ENCODE data around the gene TEX2. TPM values are rescaled to one million over a fixed set of nuclear protein-coding genes. Genes with fewer than 3 reads are reported as not detected.
"Not testable (repeated sequence)": the region's sequence is repeated elsewhere in the genome, so short reads cannot be mapped to it uniquely, and the experiment has no call there.

Gene TEX2
- total and polyA plus RNA-seq, 2 donors: 18.6 to 20.3 TPM

GRCh38 chr17:64172510-64172909, 90.5 kb downstream of the TEX2 start:
- H3K4me1 ChIP-seq (ENCODE audit: insufficient read depth): no peaks in the 10 kb centered on the region
- no peak for DNase-seq (ENCODE audit: extremely low spot score)

GRCh38 chr17:64171041-64171440, 92.0 kb downstream of the TEX2 start:
- no peaks in the 10 kb centered on the region for H3K36me3 ChIP-seq (ENCODE audit: insufficient read depth)
- no peak overlapping the region for H3K27ac ChIP-seq (ENCODE audit: low read depth)
- DNase-seq (ENCODE audit: extremely low spot score): no peak
- no peak overlapping the region for H3K4me3 ChIP-seq (ENCODE audit: low read depth, low read length)
- no peaks in the 10 kb centered on the region for H3K4me1 ChIP-seq (ENCODE audit: insufficient read depth)
- 90% methylated on average over 8 of the region's 8 CpGs for WGBS

More at GRCh38 chr17:64172510-64172909, 90.5 kb downstream of the TEX2 start:
- WGBS: 66% methylated on average over 3 of the region's 3 CpGs
- Histone ChIP-seq H3K4me3 (ENCODE audit: low read depth, low read length) (no peak overlapping the region), H3K36me3 (ENCODE audit: insufficient read depth) (no peaks in the 10 kb centered on the region), H3K27ac (ENCODE audit: low read depth) (no peak overlapping the region)

- DNase-seq (ENCODE audit: extremely low spot score): no peak
- Histone ChIP-seq H3K4me3 (ENCODE audit: low read depth, low read length) (no peak overlapping the region), H3K36me3 (ENCODE audit: insufficient read depth) (no peaks in the 10 kb centered on the region), H3K4me1 (ENCODE audit: insufficient read depth) (no peaks in the 10 kb centered on the region), H3K27ac (ENCODE audit: low read depth) (no peak overlapping the region)
- 98% methylated on average over 4 of the region's 4 CpGs for WGBS
Observed at GRCh38 chr17:64170286-64170685, 92.8 kb downstream of the TEX2 start.

GRCh38 chr17:64167666-64168065, 95.4 kb downstream of the TEX2 start:
- H3K4me1 ChIP-seq (ENCODE audit: insufficient read depth); H3K36me3 ChIP-seq (ENCODE audit: insufficient read depth); H3K27ac ChIP-seq (ENCODE audit: low read depth); DNase-seq (ENCODE audit: extremely low spot score); H3K4me3 ChIP-seq (ENCODE audit: low read depth, low read length): not testable (repeated sequence)
- WGBS: 90% methylated on average over 3 of the region's 3 CpGs

- Histone ChIP-seq H3K27ac (ENCODE audit: low read depth) (no peak overlapping the region), H3K4me1 (ENCODE audit: insufficient read depth) (no peaks in the 10 kb centered on the region), H3K36me3 (ENCODE audit: insufficient read depth) (no peaks in the 10 kb centered on the region), H3K4me3 (ENCODE audit: low read depth, low read length) (no peak overlapping the region)
- WGBS: 97% methylated on average over 3 of the region's 3 CpGs
- DNase-seq (ENCODE audit: extremely low spot score): no peak
Observed at GRCh38 chr17:64166876-64167275, 96.2 kb downstream of the TEX2 start.

GRCh38 chr17:64165347-64165746, 97.7 kb downstream of the TEX2 start:
- WGBS: 89% methylated on average over 4 of the region's 4 CpGs
- no peak for DNase-seq (ENCODE audit: extremely low spot score)
- H3K4me1 ChIP-seq (ENCODE audit: insufficient read depth): no peaks in the 10 kb centered on the region
- H3K4me3 ChIP-seq (ENCODE audit: low read depth, low read length): no peak overlapping the region
- H3K36me3 ChIP-seq (ENCODE audit: insufficient read depth): no peaks in the 10 kb centered on the region
- H3K27ac ChIP-seq (ENCODE audit: low read depth): no peak overlapping the region

GRCh38 chr17:64164596-64165285, 98.3 kb downstream of the TEX2 start:
- Histone ChIP-seq H3K36me3 (ENCODE audit: insufficient read depth) (no peaks in the 10 kb centered on the region), H3K4me1 (ENCODE audit: insufficient read depth) (no peaks in the 10 kb centered on the region), H3K27ac (ENCODE audit: low read depth) (no peak overlapping the region), H3K4me3 (ENCODE audit: low read depth, low read length) (no peak overlapping the region)
- DNase-seq (ENCODE audit: extremely low spot score): no peak
- WGBS: 87% methylated on average over 6 of the region's 6 CpGs

GRCh38 chr17:64163468-64163867, 99.6 kb downstream of the TEX2 start:
- Histone ChIP-seq H3K4me1 (ENCODE audit: insufficient read depth) (no peaks in the 10 kb centered on the region), H3K4me3 (ENCODE audit: low read depth, low read length) (no peak overlapping the region), H3K36me3 (ENCODE audit: insufficient read depth) (no peaks in the 10 kb centered on the region), H3K27ac (ENCODE audit: low read depth) (no peak overlapping the region)
- DNase-seq (ENCODE audit: extremely low spot score): no peak
- WGBS: 82% methylated on average over 6 of the region's 6 CpGs

GRCh38 chr17:64162554-64162953, 100.5 kb downstream of the TEX2 start:
- Histone ChIP-seq H3K36me3 (ENCODE audit: insufficient read depth) (no peaks in the 10 kb centered on the region), H3K27ac (ENCODE audit: low read depth) (no peak overlapping the region), H3K4me3 (ENCODE audit: low read depth, low read length) (no peak overlapping the region), H3K4me1 (ENCODE audit: insufficient read depth) (no peaks in the 10 kb centered on the region)
- no peak for DNase-seq (ENCODE audit: extremely low spot score)
- 90% methylated on average over 2 of the region's 2 CpGs for WGBS

- WGBS: 67% methylated on average over 6 of the region's 6 CpGs
- H3K36me3 ChIP-seq (ENCODE audit: insufficient read depth): no peaks in the 10 kb centered on the region
- H3K4me1 ChIP-seq (ENCODE audit: insufficient read depth): no peaks in the 10 kb centered on the region
- no peak for DNase-seq (ENCODE audit: extremely low spot score)
- no peak overlapping the region for H3K27ac ChIP-seq (ENCODE audit: low read depth)
- no peak overlapping the region for H3K4me3 ChIP-seq (ENCODE audit: low read depth, low read length)
Observed at GRCh38 chr17:64161380-64162176, 101.5 kb downstream of the TEX2 start.

- DNase-seq (ENCODE audit: extremely low spot score): no peak
- no peaks in the 10 kb centered on the region for H3K4me1 ChIP-seq (ENCODE audit: insufficient read depth)
- H3K27ac ChIP-seq (ENCODE audit: low read depth): no peak overlapping the region
- no peaks in the 10 kb centered on the region for H3K36me3 ChIP-seq (ENCODE audit: insufficient read depth)
- no peak overlapping the region for H3K4me3 ChIP-seq (ENCODE audit: low read depth, low read length)
- 86% methylated on average over 4 of the region's 4 CpGs for WGBS
Observed at GRCh38 chr17:64160378-64160777, 102.7 kb downstream of the TEX2 start.

GRCh38 chr17:64158831-64159590, 104.0 kb downstream of the TEX2 start:
- no peaks in the 10 kb centered on the region for H3K4me1 ChIP-seq (ENCODE audit: insufficient read depth)

GRCh38 chr17:64158406-64158805, 104.7 kb downstream of the TEX2 start:
- H3K36me3 ChIP-seq (ENCODE audit: insufficient read depth): no peaks in the 10 kb centered on the region
- DNase-seq (ENCODE audit: extremely low spot score): no peak
- 63% methylated on average over 7 of the region's 7 CpGs for WGBS
- H3K4me3 ChIP-seq (ENCODE audit: low read depth, low read length): no peak overlapping the region
- H3K4me1 ChIP-seq (ENCODE audit: insufficient read depth): no peaks in the 10 kb centered on the region
- no peak overlapping the region for H3K27ac ChIP-seq (ENCODE audit: low read depth)

More at GRCh38 chr17:64158831-64159590, 104.0 kb downstream of the TEX2 start:
- WGBS: 70% methylated on average over 12 of the region's 12 CpGs
- H3K27ac ChIP-seq (ENCODE audit: low read depth): no peak overlapping the region
- H3K36me3 ChIP-seq (ENCODE audit: insufficient read depth): no peaks in the 10 kb centered on the region
- H3K4me3 ChIP-seq (ENCODE audit: low read depth, low read length): no peak overlapping the region
- peak; percentile 65 for DNase-seq (ENCODE audit: extremely low spot score)

Data from urinary bladder (tissue), 4 donors.